Measurements from ENCODE around the gene PRKCB. TPM values are rescaled to one million over a fixed set of nuclear protein-coding genes. Genes with fewer than 3 reads are reported as not detected.

The PRKCB gene
- total and polyA plus RNA-seq, 2 experiments from 2014 or later, result 0.70 to 0.92 TPM

DNA sequence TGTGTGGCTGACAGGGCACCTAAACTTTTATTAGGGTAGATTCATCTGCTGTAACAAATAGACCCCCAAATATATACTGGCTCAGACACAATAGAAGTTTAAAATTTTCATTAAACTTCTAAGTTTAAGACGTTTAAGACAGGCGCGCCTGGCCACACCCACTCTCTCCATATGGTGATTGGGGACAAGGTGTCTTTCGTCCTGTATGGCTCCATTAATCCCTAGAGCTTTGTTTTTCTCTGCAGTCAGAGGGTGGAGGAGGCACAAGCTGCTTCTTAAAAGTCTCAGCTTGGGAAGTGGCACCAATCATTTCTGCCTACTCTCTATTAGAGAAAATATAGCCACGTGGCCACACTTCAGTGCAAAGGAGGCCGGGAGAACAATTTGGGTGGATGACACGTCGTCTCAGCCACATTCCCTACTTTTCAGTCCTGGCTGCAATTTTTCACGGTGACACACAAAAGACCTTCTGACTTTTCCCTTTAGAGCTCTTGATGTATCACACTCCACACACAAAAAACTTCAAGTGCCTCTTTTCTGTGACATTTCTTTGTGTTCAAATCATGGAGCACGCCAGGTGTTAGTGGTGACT is 294.8 kb downstream of the PRKCB start:
- no peak for TF ChIP-seq EZH2phosphoT487 (IDR thresholded peaks at IDR 0.05; ENCODE audit: low read depth, severe bottlenecking, unreplicated experiment)
- TF ChIP-seq, protein P1, sequence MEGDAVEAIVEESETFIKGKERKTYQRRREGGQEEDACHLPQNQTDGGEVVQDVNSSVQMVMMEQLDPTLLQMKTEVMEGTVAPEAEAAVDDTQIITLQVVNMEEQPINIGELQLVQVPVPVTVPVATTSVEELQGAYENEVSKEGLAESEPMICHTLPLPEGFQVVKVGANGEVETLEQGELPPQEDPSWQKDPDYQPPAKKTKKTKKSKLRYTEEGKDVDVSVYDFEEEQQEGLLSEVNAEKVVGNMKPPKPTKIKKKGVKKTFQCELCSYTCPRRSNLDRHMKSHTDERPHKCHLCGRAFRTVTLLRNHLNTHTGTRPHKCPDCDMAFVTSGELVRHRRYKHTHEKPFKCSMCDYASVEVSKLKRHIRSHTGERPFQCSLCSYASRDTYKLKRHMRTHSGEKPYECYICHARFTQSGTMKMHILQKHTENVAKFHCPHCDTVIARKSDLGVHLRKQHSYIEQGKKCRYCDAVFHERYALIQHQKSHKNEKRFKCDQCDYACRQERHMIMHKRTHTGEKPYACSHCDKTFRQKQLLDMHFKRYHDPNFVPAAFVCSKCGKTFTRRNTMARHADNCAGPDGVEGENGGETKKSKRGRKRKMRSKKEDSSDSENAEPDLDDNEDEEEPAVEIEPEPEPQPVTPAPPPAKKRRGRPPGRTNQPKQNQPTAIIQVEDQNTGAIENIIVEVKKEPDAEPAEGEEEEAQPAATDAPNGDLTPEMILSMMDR (IDR thresholded peaks at IDR 0.05; ENCODE audit: poor library complexity), result no peak
- Histone ChIP-seq H2AFZ (no peak overlapping the region), H3K4me1 (ENCODE audit: insufficient read depth) (no peaks in the 10 kb centered on the region), H4K20me1 (ENCODE audit: insufficient read depth, poor library complexity, severe bottlenecking) (no peaks in the 10 kb centered on the region), H3K79me2 (no peaks in the 10 kb centered on the region), H3K4me3 (no peak overlapping the region), H3K36me3 (replicated peaks; ENCODE audit: insufficient read depth, low read depth) (no peaks in the 10 kb centered on the region), H3K4me2 (no peak overlapping the region), H3K27ac (no peak overlapping the region), H3K9me3 (ENCODE audit: low read depth) (no peaks in the 10 kb centered on the region), H3K27me3 (peaks cover 18% of the 10 kb centered on the region), H3K9me2 (replicated peaks; ENCODE audit: insufficient read depth) (no peaks in the 10 kb centered on the region)
- WGBS (ENCODE audit: low lambda C conversion rate, missing lambda C conversion rate), result 67% methylated on average over 10 of the region's 10 CpGs
- no peak for DNase-seq (ENCODE audit: low spot score)

DNA sequence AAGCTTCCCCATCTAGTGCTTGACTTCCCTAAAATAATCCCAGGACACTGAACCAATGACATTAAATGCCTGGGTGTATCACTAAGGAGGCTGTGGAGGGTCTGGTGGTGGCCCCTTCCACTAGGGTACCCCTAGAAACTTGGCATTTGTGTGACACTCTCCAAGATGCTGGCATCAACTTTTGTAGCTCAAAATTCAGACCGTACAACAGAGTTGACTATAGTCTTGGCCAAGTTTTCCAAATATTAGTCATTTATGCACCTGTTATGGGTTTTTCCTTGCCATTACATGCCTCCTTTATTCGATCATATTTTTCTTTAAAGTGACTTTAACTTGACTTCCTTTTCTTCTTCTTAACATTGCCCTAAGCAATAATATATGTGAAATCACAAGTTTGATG is 295.5 kb downstream of the PRKCB start:
- Histone ChIP-seq H3K4me1 (ENCODE audit: insufficient read depth) (no peaks in the 10 kb centered on the region), H2AFZ (no peak overlapping the region), H3K4me2 (no peak overlapping the region), H3K79me2 (no peaks in the 10 kb centered on the region), H3K9me3 (ENCODE audit: low read depth) (no peaks in the 10 kb centered on the region), H3K27me3 (peaks cover 17% of the 10 kb centered on the region), H3K36me3 (replicated peaks; ENCODE audit: insufficient read depth, low read depth) (no peaks in the 10 kb centered on the region), H3K9me2 (replicated peaks; ENCODE audit: insufficient read depth) (no peaks in the 10 kb centered on the region), H3K4me3 (no peak overlapping the region), H4K20me1 (ENCODE audit: insufficient read depth, poor library complexity, severe bottlenecking) (no peaks in the 10 kb centered on the region), H3K27ac (no peak overlapping the region)
- WGBS (ENCODE audit: low lambda C conversion rate, missing lambda C conversion rate), result 95% methylated on average over 2 of the region's 2 CpGs
- DNase-seq (ENCODE audit: low spot score), result no peak
- TF ChIP-seq EZH2 (IDR thresholded peaks at IDR 0.05; ENCODE audit: borderline replicate concordance) (no peak), EZH2phosphoT487 (IDR thresholded peaks at IDR 0.05; ENCODE audit: low read depth, severe bottlenecking, unreplicated experiment) (no peak)
- TF ChIP-seq, protein P1 (IDR thresholded peaks at IDR 0.05; ENCODE audit: poor library complexity), result no peak

DNA sequence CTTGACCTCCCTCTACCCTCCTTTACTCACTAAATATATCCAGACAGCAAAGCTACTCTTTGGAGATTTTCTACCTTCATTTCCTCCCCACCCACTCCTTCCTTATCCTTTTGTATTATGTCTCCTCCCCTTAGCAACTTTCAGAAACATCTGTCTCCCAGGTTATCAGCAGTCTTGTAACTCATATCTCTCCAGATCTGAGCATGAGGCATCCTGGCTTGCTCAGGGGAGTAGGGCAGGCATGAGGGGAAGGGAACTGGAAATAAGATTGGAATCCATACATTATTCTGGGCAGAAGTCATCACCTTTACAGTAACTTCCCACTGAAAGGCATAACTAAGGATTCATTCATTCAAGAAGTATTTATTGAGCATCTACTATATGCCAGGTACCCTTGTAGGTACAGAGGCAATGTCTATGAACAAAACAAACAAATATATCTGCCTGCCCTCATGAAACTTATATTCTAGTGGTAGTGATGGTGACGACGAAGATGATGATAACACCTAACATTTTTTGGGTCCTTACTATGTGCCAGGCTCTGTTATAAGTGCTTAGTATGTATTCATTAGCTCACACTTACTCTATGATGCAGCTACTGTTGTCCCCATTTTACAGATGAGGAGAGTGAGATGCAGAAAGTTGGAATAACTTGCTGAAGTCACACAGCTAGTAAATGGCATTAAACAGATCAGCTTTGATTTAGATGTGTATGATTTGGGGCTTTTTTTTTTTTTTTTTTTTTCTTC is 296.4 kb downstream of the PRKCB start:
- peaks cover 17% of the 10 kb centered on the region for H3K27me3 ChIP-seq
- no peaks in the 10 kb centered on the region for H3K4me1 ChIP-seq (ENCODE audit: insufficient read depth)
- H3K9me3 ChIP-seq (ENCODE audit: low read depth), result no peaks in the 10 kb centered on the region
- 97% methylated on average over 2 of the region's 2 CpGs for WGBS (ENCODE audit: low lambda C conversion rate, missing lambda C conversion rate)
- no peak overlapping the region for H3K27ac ChIP-seq
- no peaks in the 10 kb centered on the region for H4K20me1 ChIP-seq (ENCODE audit: insufficient read depth, poor library complexity, severe bottlenecking)
- H2AFZ ChIP-seq, result no peak overlapping the region
- H3K4me3 ChIP-seq, result no peak overlapping the region
- H3K36me3 ChIP-seq (replicated peaks; ENCODE audit: insufficient read depth, low read depth), result no peaks in the 10 kb centered on the region
- TF ChIP-seq, protein P1 (IDR thresholded peaks at IDR 0.05; ENCODE audit: poor library complexity), result no peak
- TF ChIP-seq EZH2 (IDR thresholded peaks at IDR 0.05; ENCODE audit: borderline replicate concordance) (no peak), EZH2phosphoT487 (IDR thresholded peaks at IDR 0.05; ENCODE audit: low read depth, severe bottlenecking, unreplicated experiment) (no peak)
- no peak for DNase-seq (ENCODE audit: low spot score)
- no peak overlapping the region for H3K4me2 ChIP-seq
- H3K79me2 ChIP-seq, result no peaks in the 10 kb centered on the region
- no peaks in the 10 kb centered on the region for H3K9me2 ChIP-seq (replicated peaks; ENCODE audit: insufficient read depth)
